HEK293 (cell line): ENCODE measurements around the gene AGO4.
A peak's percentile ranks its signal among the peaks of the same experiment; 100 is the strongest.

Experiments used
- CTCF ChIA-PET: fragments of 350-600 bp; formaldehyde crosslinking; extraction: SDS; loops from one replicate; lab custom pipeline; 2021; ENCODE audit warnings: antibody characterized with exemption; lab: Yijun Ruan, JAX
- POLR2A ChIA-PET: fragments of 300-600 bp; formaldehyde crosslinking; extraction: SDS; loops from one replicate; lab custom pipeline; 2020; ENCODE audit warnings: antibody characterized with exemption, inconsistent platforms; lab: Yijun Ruan, JAX
- H3K27ac ChIP-seq: fragments of 200-500 bp; sonication (Bioruptor generic); 2 replicates; pipeline ENCODE4 v1.5.1; 2014; ENCODE audit warnings: low read depth, low read length, control low read depth, inconsistent platforms; ENCODE audit errors: extremely low read depth
- H3K36me3 ChIP-seq, 2 experiments: fragments of 200-500 bp in 1 of 2; sonication (Bioruptor generic) in 1 of 2; 1 replicate in 1 of 2; 2 replicates in 1 of 2; pipeline ENCODE4 v1.5.1; 2014 to 2017; ENCODE audit warnings: inconsistent platforms in 2 of 2, low read length in 2 of 2; ENCODE audit not compliant: control insufficient read depth in 2 of 2, insufficient read depth in 1 of 2
- H3K4me1 ChIP-seq: fragments of 200-500 bp; sonication (Bioruptor generic); 2 replicates; pipeline ENCODE4 v1.5.1; 2014; ENCODE audit warnings: mild to moderate bottlenecking, low read length, inconsistent platforms; ENCODE audit not compliant: control insufficient read depth, insufficient read depth
- H3K4me3 ChIP-seq: 2 replicates; pipeline ENCODE4 v1.5.1; 2011; ENCODE audit warnings: low read depth, mild to moderate bottlenecking, control low read depth, low read length, moderate library complexity
- H3K9me3 ChIP-seq: fragments of 200-500 bp; sonication (Bioruptor generic); 2 replicates; pipeline ENCODE4 v1.5.1; 2014; ENCODE audit warnings: low read depth, low read length, inconsistent platforms; ENCODE audit not compliant: control insufficient read depth, insufficient read depth
- HOXA7 ChIP-seq: sonication (generic); formaldehyde crosslinking; IDR thresholded peaks from 2 replicates; pipeline ENCODE4 v1.8.1; 2022; ENCODE audit warnings: missing genetic modification reagents, borderline replicate concordance
- HOXD13 ChIP-seq: sonication (generic); formaldehyde crosslinking; IDR thresholded peaks from 2 replicates; pipeline ENCODE4 v1.8.0; 2022; ENCODE audit warnings: missing genetic modification reagents, borderline replicate concordance
- IKZF3 ChIP-seq: fragments of 450-650 bp; IDR thresholded peaks from 2 replicates; pipeline ENCODE4 v1.5.0; 2018; ENCODE audit warnings: missing biosample characterization, mild to moderate bottlenecking, missing genetic modification characterization, moderate library complexity
- PRDM1 ChIP-seq: fragments of 450-650 bp; formaldehyde crosslinking; IDR thresholded peaks from 2 replicates; pipeline ENCODE4; 2016; ENCODE audit warnings: missing biosample characterization, missing genetic modification characterization
- SALL2 ChIP-seq: fragments of 450-650 bp; formaldehyde crosslinking; IDR thresholded peaks from 2 replicates; pipeline ENCODE4 v1.5.0; 2017; ENCODE audit warnings: missing biosample characterization, mild to moderate bottlenecking, missing genetic modification characterization, borderline replicate concordance
- SCRT1 ChIP-seq: fragments of 450-650 bp; formaldehyde crosslinking; IDR thresholded peaks from 2 replicates; pipeline ENCODE4 v1.5.1; 2016; ENCODE audit warnings: missing biosample characterization, missing genetic modification characterization, borderline replicate concordance
- SCRT2 ChIP-seq: fragments of 450-650 bp; formaldehyde crosslinking; IDR thresholded peaks from 2 replicates; pipeline ENCODE4 v1.5.1; 2016; ENCODE audit warnings: missing biosample characterization, missing genetic modification characterization
- ZBTB17 ChIP-seq: fragments of 450-650 bp; formaldehyde crosslinking; IDR thresholded peaks from 2 replicates; pipeline ENCODE4 v1.5.1; 2016; ENCODE audit warnings: missing biosample characterization, missing genetic modification characterization
- ZNF10 ChIP-seq: fragments of 450-650 bp; formaldehyde crosslinking; IDR thresholded peaks from 2 replicates; pipeline ENCODE4 v1.5.1; 2017; ENCODE audit warnings: missing biosample characterization, missing genetic modification characterization
- ZNF138 ChIP-seq: fragments of 450-650 bp; formaldehyde crosslinking; IDR thresholded peaks from 2 replicates; pipeline ENCODE4 v1.5.1; 2016; ENCODE audit warnings: missing biosample characterization, missing genetic modification characterization, borderline replicate concordance
- ZNF140 ChIP-seq: fragments of 450-650 bp; formaldehyde crosslinking; IDR thresholded peaks from 2 replicates; pipeline ENCODE4 v1.5.1; 2016; ENCODE audit warnings: missing biosample characterization, missing genetic modification characterization
- ZNF2 ChIP-seq: fragments of 450-650 bp; formaldehyde crosslinking; IDR thresholded peaks from 2 replicates; pipeline ENCODE4 v1.5.1; 2016; ENCODE audit warnings: missing biosample characterization, missing genetic modification characterization
- ZNF202 ChIP-seq: fragments of 450-650 bp; formaldehyde crosslinking; IDR thresholded peaks from 2 replicates; pipeline ENCODE4 v1.5.1; 2016; ENCODE audit warnings: missing biosample characterization, missing genetic modification characterization, borderline replicate concordance
- ZNF391 ChIP-seq: fragments of 450-650 bp; formaldehyde crosslinking; IDR thresholded peaks from 2 replicates; pipeline ENCODE4 v1.5.1; 2016; ENCODE audit warnings: low read depth, missing biosample characterization, missing genetic modification characterization, borderline replicate concordance
- ZNF423 ChIP-seq: fragments of 450-650 bp; formaldehyde crosslinking; IDR thresholded peaks from 2 replicates; pipeline ENCODE4 v1.5.1; 2016; ENCODE audit warnings: missing biosample characterization, missing genetic modification characterization
- ZNF473 ChIP-seq: fragments of 450-650 bp; formaldehyde crosslinking; IDR thresholded peaks from 2 replicates; pipeline ENCODE4 v1.5.1; 2017; ENCODE audit warnings: missing biosample characterization, missing genetic modification characterization
- ZNF48 ChIP-seq: fragments of 450-650 bp; formaldehyde crosslinking; IDR thresholded peaks from 2 replicates; pipeline ENCODE4 v1.5.1; 2016; ENCODE audit warnings: missing biosample characterization, missing genetic modification characterization
- ZNF510 ChIP-seq: fragments of 450-650 bp; formaldehyde crosslinking; IDR thresholded peaks from 2 replicates; pipeline ENCODE4 v1.5.1; 2018; ENCODE audit warnings: mild to moderate bottlenecking, missing genetic modification characterization, missing biosample characterization; ENCODE audit not compliant: insufficient replicate concordance
- ZNF521 ChIP-seq: fragments of 450-650 bp; formaldehyde crosslinking; IDR thresholded peaks from 2 replicates; pipeline ENCODE4 v1.5.1; 2017; ENCODE audit warnings: missing biosample characterization, mild to moderate bottlenecking, missing genetic modification characterization
- ZNF837 ChIP-seq: fragments of 450-650 bp; formaldehyde crosslinking; IDR thresholded peaks from 2 replicates; pipeline ENCODE4 v1.5.1; 2016; ENCODE audit warnings: missing biosample characterization, missing genetic modification characterization
- TF ChIP-seq, protein P1 (sequence below): fragments of 450-650 bp; formaldehyde crosslinking; IDR thresholded peaks from 2 replicates; pipeline ENCODE4 v1.5.1; 2016; ENCODE audit warnings: missing biosample characterization, missing genetic modification characterization
- TF ChIP-seq, protein P2 (sequence below): fragments of 450-650 bp; IDR thresholded peaks from 2 replicates; pipeline ENCODE4 v1.5.1; 2018; ENCODE audit warnings: missing biosample characterization, missing genetic modification characterization
- TF ChIP-seq, protein P3 (sequence below): fragments of 450-650 bp; formaldehyde crosslinking; IDR thresholded peaks from 2 replicates; pipeline ENCODE4 v1.5.1; 2017; ENCODE audit warnings: missing biosample characterization, missing genetic modification characterization
- TF ChIP-seq, protein P4 (sequence below): fragments of 450-650 bp; formaldehyde crosslinking; IDR thresholded peaks from 2 replicates; pipeline ENCODE4 v1.5.1; 2016; ENCODE audit warnings: missing biosample characterization, missing genetic modification characterization

Gene AGO4

DNA sequence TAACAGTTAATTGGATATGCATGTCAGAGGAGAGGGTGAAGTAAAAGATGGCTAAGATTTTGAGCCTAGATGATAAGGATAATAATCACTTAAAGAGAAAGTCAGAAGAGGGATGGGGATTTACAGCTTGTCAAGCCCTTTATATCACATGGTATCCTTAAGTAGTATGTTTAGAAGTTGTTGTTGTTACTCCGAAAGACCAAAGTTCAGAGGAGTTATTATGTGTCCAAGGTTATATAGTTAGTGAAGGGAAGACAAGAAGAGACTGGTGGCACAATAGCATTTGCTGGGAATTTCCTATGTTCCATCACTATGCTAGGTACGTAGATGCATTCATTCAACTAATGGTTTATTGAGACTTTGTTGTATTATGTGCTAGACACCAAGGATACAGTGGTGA lies 44.4 kb downstream of the AGO4 start:
- ChIA-PET CTCF (no interaction called here), POLR2A (no interaction called here)
- peaks cover 8 to 68% of the 10 kb centered on the region in 2 experiments; a peak in 2 of 3 replicates for H3K36me3 ChIP-seq
- TF ChIP-seq, protein P1, sequence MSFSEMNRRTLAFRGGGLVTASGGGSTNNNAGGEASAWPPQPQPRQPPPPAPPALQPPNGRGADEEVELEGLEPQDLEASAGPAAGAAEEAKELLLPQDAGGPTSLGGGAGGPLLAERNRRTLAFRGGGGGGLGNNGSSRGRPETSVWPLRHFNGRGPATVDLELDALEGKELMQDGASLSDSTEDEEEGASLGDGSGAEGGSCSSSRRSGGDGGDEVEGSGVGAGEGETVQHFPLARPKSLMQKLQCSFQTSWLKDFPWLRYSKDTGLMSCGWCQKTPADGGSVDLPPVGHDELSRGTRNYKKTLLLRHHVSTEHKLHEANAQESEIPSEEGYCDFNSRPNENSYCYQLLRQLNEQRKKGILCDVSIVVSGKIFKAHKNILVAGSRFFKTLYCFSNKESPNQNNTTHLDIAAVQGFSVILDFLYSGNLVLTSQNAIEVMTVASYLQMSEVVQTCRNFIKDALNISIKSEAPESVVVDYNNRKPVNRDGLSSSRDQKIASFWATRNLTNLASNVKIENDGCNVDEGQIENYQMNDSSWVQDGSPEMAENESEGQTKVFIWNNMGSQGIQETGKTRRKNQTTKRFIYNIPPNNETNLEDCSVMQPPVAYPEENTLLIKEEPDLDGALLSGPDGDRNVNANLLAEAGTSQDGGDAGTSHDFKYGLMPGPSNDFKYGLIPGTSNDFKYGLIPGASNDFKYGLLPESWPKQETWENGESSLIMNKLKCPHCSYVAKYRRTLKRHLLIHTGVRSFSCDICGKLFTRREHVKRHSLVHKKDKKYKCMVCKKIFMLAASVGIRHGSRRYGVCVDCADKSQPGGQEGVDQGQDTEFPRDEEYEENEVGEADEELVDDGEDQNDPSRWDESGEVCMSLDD (tag by site-specific recombination): no peak
- no peak for TF ChIP-seq ZNF140 (tag by site-specific recombination)
- TF ChIP-seq ZNF10 (tag by site-specific recombination): no peak
- TF ChIP-seq ZNF202 (tag by site-specific recombination): no peak
- TF ChIP-seq, all 188 proteins: peak for 0
- H3K4me3 ChIP-seq: no peak overlapping the region
- H3K4me1 ChIP-seq: no peaks in the 10 kb centered on the region
- H3K27ac ChIP-seq: no peak overlapping the region
- no peaks in the 10 kb centered on the region for H3K9me3 ChIP-seq

DNA sequence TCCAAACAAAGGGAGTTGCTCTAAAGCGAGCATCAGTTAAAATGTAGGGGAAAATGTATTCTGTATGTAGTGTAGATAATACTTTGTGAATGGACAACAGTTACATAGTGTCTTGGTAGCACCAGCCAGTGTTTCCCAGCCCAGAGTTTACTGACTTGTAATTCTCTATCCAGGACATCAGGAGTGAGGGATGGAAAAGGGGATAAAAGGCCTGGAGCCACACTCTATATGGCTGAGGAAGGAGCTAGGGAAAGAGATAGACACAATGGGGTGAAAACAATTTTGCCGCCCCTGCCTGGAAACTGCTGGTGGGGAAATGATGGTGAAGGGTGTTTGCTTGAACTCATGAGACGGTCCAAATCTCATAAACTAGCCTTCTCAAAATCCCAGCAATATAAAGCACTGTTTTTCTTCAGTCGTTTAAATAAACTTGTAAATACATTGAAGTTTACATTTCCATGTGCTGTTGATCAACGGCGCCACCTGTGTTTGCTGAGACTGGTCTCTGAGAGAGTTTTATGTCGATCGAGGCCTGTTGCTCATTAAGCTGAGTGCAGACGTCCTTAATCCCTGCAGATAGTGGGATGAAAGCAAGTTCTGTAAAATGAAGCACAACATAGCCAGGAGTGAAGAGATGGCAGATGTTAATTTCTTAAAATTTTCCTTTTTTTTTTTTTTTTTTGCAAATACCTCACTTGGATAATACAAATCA lies 47.3 kb downstream of the AGO4 start:
- Histone ChIP-seq H3K9me3 (no peaks in the 10 kb centered on the region), H3K4me1 (no peaks in the 10 kb centered on the region), H3K36me3 (peaks cover 8 to 52% of the 10 kb centered on the region in 2 experiments; a peak in 2 of 3 replicates), H3K27ac (no peak overlapping the region), H3K4me3 (no peak overlapping the region)
- ChIA-PET CTCF (interaction anchor here (0.5 to 1.3 kb wide), 3 partner anchors 8 to 494 kb away, joined by 3 read pairs; partner anchors contain the start of gene AGO1), POLR2A (no interaction called here)
- TF ChIP-seq, protein P2, sequence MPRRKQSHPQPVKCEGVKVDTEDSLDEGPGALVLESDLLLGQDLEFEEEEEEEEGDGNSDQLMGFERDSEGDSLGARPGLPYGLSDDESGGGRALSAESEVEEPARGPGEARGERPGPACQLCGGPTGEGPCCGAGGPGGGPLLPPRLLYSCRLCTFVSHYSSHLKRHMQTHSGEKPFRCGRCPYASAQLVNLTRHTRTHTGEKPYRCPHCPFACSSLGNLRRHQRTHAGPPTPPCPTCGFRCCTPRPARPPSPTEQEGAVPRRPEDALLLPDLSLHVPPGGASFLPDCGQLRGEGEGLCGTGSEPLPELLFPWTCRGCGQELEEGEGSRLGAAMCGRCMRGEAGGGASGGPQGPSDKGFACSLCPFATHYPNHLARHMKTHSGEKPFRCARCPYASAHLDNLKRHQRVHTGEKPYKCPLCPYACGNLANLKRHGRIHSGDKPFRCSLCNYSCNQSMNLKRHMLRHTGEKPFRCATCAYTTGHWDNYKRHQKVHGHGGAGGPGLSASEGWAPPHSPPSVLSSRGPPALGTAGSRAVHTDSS (tag by site-specific recombination): no peak
- TF ChIP-seq HOXD13 (no peak), SCRT2 (tag by site-specific recombination) (peak; percentile 87), ZNF138 (tag by site-specific recombination) (no peak), SALL2 (tag by site-specific recombination) (no peak), ZNF423 (no peak), SCRT1 (peak; percentile 46; the same call in 1 of the 2 replicates), ZNF837 (tag by site-specific recombination) (no peak), ZNF521 (tag by site-specific recombination) (no peak), ZBTB17 (tag by site-specific recombination) (peak; percentile 78)
- TF ChIP-seq, protein P3, sequence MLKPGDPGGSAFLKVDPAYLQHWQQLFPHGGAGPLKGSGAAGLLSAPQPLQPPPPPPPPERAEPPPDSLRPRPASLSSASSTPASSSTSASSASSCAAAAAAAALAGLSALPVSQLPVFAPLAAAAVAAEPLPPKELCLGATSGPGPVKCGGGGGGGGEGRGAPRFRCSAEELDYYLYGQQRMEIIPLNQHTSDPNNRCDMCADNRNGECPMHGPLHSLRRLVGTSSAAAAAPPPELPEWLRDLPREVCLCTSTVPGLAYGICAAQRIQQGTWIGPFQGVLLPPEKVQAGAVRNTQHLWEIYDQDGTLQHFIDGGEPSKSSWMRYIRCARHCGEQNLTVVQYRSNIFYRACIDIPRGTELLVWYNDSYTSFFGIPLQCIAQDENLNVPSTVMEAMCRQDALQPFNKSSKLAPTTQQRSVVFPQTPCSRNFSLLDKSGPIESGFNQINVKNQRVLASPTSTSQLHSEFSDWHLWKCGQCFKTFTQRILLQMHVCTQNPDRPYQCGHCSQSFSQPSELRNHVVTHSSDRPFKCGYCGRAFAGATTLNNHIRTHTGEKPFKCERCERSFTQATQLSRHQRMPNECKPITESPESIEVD: peak; percentile 75

DNA sequence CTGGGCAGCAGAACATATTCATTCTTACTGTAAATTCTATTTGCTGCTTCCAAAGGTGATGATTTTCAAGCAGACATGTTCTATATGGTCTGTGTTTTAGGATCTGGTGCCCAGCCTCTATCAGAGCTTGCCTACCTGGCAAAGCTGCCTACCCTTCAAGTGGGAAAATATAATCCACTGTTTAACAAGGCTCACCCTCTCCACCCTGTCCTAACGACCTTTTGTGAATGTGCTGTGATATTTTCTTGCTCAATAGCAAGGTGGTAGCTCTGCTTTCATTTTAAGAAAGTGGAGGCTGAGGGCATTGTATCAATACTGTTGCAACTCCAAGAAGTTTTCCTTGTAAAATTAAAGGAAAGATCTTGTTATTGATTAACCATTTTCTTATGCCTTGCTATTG lies 49.1 kb downstream of the AGO4 start:
- Histone ChIP-seq H3K36me3 (peaks cover 5 to 34% of the 10 kb centered on the region in 2 experiments; a peak in 2 of 3 replicates), H3K27ac (no peak overlapping the region)
- POLR2A ChIA-PET: no interaction called here
- TF ChIP-seq, protein P4, sequence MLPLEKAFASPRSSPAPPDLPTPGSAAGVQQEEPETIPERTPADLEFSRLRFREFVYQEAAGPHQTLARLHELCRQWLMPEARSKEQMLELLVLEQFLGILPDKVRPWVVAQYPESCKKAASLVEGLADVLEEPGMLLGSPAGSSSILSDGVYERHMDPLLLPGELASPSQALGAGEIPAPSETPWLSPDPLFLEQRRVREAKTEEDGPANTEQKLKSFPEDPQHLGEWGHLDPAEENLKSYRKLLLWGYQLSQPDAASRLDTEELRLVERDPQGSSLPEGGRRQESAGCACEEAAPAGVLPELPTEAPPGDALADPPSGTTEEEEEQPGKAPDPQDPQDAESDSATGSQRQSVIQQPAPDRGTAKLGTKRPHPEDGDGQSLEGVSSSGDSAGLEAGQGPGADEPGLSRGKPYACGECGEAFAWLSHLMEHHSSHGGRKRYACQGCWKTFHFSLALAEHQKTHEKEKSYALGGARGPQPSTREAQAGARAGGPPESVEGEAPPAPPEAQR (tag by site-specific recombination): no peak
- TF ChIP-seq ZNF2 (tag by site-specific recombination) (no peak), IKZF3 (tag by site-specific recombination) (no peak), PRDM1 (no peak), ZNF510 (tag by site-specific recombination) (no peak), ZNF473 (tag by site-specific recombination) (no peak), ZNF48 (tag by site-specific recombination) (no peak), HOXA7 (no peak), ZNF391 (tag by site-specific recombination) (no peak), ZBTB17 (tag by site-specific recombination) (no peak)

More for the DNA sequence above, 49.1 kb downstream of the AGO4 start:
- Histone ChIP-seq H3K9me3 (no peaks in the 10 kb centered on the region), H3K4me1 (no peaks in the 10 kb centered on the region), H3K4me3 (no peak overlapping the region)
- CTCF ChIA-PET: interaction anchor here (0.9 kb wide), 1 partner anchor 231 kb away, joined by 3 read pairs; no protein-coding TSS in a partner anchor
